ENCODE data around the gene PCDHA1. TPM values are rescaled to one million over a fixed set of nuclear protein-coding genes. Genes with fewer than 3 reads are reported as not detected.
A peak's percentile ranks its signal among the peaks of the same experiment; 100 is the strongest.

The PCDHA1 gene
- total RNA-seq, 2 donors from 2014 or later, result not detected

DNA sequence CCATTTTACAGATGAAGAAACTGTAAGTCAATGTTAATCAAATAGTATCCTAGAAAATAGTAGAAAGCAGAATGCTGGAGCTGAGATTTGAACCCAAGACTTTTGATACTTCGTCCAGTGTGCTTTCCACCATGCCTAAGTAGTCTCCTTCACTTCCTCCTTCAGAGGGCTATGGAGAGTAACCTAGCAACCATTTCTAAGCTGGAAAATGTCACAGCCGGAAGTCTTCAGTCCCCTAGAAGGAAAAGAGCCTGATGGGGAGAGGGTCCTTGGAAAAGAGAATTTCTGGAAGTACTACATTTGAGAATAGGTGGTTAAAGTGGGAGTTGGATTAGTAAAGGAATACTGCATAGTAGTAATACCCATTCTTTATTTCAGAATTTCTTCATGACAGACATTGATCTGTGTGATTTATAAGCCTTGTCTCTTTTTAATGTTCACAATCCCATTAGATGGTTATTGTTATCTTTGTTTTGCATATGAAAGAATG lies 213.0 kb downstream of the PCDHA1 start:
- no peaks in the 10 kb centered on the region for H3K9me3 Mint-ChIP-seq
- H3K27me3 Mint-ChIP-seq, result peaks cover 21% of the 10 kb centered on the region
- H3K4me3 Mint-ChIP-seq, result no peak overlapping the region
- no peak for ATAC-seq (replicated peaks)
- no peaks in the 10 kb centered on the region for H3K4me1 Mint-ChIP-seq
- H3K27ac Mint-ChIP-seq, result no peak overlapping the region
- H3K36me3 Mint-ChIP-seq (ENCODE audit: low read depth), result no peaks in the 10 kb centered on the region

DNA sequence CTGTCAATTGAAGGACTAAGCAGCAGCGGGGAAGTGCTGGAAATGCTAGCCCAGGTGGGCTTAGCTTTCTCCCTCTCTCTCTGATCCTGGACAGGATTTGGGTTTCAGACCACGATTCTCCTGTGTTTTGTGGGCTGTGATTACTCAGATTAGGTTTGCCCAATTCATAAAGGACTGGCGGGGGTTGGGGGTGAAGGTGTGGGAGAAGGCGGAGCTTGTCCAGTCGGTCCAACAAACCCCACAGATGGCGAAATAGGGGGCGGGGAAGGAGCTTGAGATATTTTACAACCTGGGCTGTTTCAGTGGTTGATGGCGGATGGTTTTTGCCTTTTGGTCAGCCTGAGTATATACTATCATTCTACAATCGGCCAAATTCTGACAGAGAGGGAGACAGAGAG lies 215.5 kb downstream of the PCDHA1 start:
- H3K27me3 Mint-ChIP-seq, result peaks cover 24% of the 10 kb centered on the region
- no peaks in the 10 kb centered on the region for H3K9me3 Mint-ChIP-seq
- H3K27ac Mint-ChIP-seq, result no peak overlapping the region
- ATAC-seq (replicated peaks), result no peak
- H3K4me1 Mint-ChIP-seq, result no peaks in the 10 kb centered on the region
- H3K4me3 Mint-ChIP-seq, result peak overlapping the region; percentile 6
- H3K36me3 Mint-ChIP-seq (ENCODE audit: low read depth), result no peaks in the 10 kb centered on the region

GRCh38 chr5:141001844-141002604 lies 216.1 kb downstream of the PCDHA1 start:
- H3K4me3 Mint-ChIP-seq, result peak overlapping the region; percentile 6
- no peaks in the 10 kb centered on the region for H3K4me1 Mint-ChIP-seq
- no peaks in the 10 kb centered on the region for H3K9me3 Mint-ChIP-seq
- ATAC-seq (replicated peaks), result no peak
- no peaks in the 10 kb centered on the region for H3K36me3 Mint-ChIP-seq (ENCODE audit: low read depth)
- H3K27ac Mint-ChIP-seq, result no peak overlapping the region
- H3K27me3 Mint-ChIP-seq, result peaks cover 26% of the 10 kb centered on the region

DNA sequence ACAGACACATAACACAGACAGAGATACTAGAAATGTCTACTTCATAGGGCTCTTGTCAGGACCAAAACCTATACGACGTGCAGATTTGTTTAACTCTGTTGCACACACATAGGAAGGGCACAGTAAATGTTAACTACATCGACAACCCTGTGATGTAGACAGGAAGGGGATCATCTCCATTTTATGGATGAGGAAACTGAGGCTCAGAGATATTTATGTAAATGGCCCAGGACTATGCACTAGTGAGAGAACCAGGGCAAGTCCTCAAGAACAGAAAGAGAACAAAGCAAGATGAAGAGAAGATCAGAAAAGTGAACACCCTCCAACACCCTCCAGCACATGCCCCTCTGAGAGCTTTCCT lies 216.6 kb downstream of the PCDHA1 start:
- no peaks in the 10 kb centered on the region for H3K36me3 Mint-ChIP-seq (ENCODE audit: low read depth)
- H3K9me3 Mint-ChIP-seq, result no peaks in the 10 kb centered on the region
- no peak for ATAC-seq (replicated peaks)

DNA sequence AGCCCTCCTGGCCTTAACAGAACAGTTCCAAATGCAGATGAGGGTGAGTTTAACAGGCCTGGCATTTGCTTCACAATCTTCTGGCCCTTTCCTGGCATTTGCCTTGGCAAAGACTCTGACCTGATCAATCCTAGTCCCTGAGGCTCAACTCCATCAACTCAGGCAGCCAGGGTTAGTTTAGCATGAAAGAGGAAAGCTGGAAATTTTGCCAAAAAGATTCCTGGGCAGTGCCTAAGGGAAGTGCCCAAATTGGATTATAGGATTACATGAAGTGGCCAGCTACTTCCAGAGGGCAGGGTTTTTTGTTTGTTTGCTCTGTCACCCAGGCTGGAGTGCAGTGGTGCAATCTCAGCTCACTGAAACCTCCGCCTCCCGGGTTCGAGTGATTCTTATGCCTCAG lies 217.1 kb downstream of the PCDHA1 start:
- H3K36me3 Mint-ChIP-seq (ENCODE audit: low read depth), result no peaks in the 10 kb centered on the region
- no peaks in the 10 kb centered on the region for H3K4me1 Mint-ChIP-seq
- H3K9me3 Mint-ChIP-seq, result no peaks in the 10 kb centered on the region
- no peak overlapping the region for H3K27ac Mint-ChIP-seq
- peaks cover 32% of the 10 kb centered on the region for H3K27me3 Mint-ChIP-seq
- ATAC-seq (replicated peaks), result no peak
- H3K4me3 Mint-ChIP-seq, result no peak overlapping the region

More for the DNA sequence above, 216.6 kb downstream of the PCDHA1 start:
- Mint-ChIP-seq H3K4me1 (no peaks in the 10 kb centered on the region), H3K27ac (no peak overlapping the region), H3K4me3 (no peak overlapping the region), H3K27me3 (peaks cover 28% of the 10 kb centered on the region)

GRCh38 chr5:141003791-141004611 lies 218.1 kb downstream of the PCDHA1 start:
- Mint-ChIP-seq H3K27me3 (peaks cover 32% of the 10 kb centered on the region), H3K27ac (no peak overlapping the region), H3K36me3 (ENCODE audit: low read depth) (no peaks in the 10 kb centered on the region), H3K4me3 (no peak overlapping the region), H3K4me1 (no peaks in the 10 kb centered on the region), H3K9me3 (no peaks in the 10 kb centered on the region)
- ATAC-seq (replicated peaks), result no peak

DNA sequence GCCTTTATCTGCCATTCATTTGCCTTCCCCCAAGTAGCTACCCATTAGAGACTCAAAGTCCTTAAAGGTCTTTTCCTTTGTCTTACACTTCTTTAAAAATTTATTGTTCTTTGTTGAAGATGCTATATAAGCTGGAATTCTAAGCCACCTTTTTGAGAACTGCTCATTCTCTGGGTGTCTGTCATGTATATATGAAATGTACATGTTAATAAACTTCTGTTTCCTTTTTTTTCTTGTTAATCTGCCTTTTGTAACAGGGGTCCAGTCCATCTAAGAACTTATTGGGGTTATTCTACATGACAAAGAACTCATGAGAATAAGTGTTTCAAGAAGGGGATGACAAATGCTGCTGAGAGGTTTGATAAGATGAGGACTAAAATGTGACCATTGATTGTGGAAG lies 221.9 kb downstream of the PCDHA1 start:
- Mint-ChIP-seq H3K4me1 (no peaks in the 10 kb centered on the region), H3K4me3 (no peak overlapping the region), H3K27me3 (peaks cover 29% of the 10 kb centered on the region), H3K27ac (no peak overlapping the region), H3K9me3 (no peaks in the 10 kb centered on the region), H3K36me3 (ENCODE audit: low read depth) (no peaks in the 10 kb centered on the region)
- ATAC-seq (replicated peaks), result no peak

- Mint-ChIP-seq H3K27me3 (peaks cover 25% of the 10 kb centered on the region), H3K27ac (no peak overlapping the region), H3K9me3 (no peaks in the 10 kb centered on the region), H3K4me3 (no peak overlapping the region), H3K4me1 (no peaks in the 10 kb centered on the region), H3K36me3 (ENCODE audit: low read depth) (no peaks in the 10 kb centered on the region)
- ATAC-seq (replicated peaks), result no peak
Observed at GRCh38 chr5:141010047-141010793, 224.3 kb downstream of the PCDHA1 start.

DNA sequence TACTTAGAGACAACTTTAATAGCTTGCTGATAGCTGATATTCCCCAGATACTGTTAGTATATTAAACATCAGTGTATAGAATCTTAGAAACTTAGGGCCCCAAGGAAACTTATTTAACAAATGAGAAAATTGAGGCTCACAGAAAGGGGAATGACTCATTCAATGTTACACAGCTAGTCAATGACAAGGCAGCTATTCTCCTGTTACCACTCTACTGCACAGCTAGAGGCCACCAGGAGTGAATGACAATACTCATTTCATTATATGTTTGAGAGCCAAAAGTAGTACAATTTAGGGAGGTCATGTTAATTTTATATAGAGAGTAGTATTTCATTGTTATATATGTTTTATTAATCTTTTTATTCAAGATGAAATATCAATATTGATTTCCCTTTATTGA lies 232.0 kb downstream of the PCDHA1 start:
- no peaks in the 10 kb centered on the region for H3K4me1 Mint-ChIP-seq
- H3K27me3 Mint-ChIP-seq, result peaks cover 4% of the 10 kb centered on the region
- no peaks in the 10 kb centered on the region for H3K9me3 Mint-ChIP-seq
- no peak for ATAC-seq (replicated peaks)
- no peaks in the 10 kb centered on the region for H3K36me3 Mint-ChIP-seq (ENCODE audit: low read depth)
- no peak overlapping the region for H3K27ac Mint-ChIP-seq
- H3K4me3 Mint-ChIP-seq, result no peak overlapping the region

GRCh38 chr5:141022384-141022783 lies 236.4 kb downstream of the PCDHA1 start:
- Mint-ChIP-seq H3K9me3 (peaks cover 4% of the 10 kb centered on the region), H3K4me3 (no peak overlapping the region), H3K27me3 (peaks cover 4% of the 10 kb centered on the region), H3K36me3 (ENCODE audit: low read depth) (no peaks in the 10 kb centered on the region), H3K27ac (no peak overlapping the region), H3K4me1 (no peaks in the 10 kb centered on the region)
- no peak for ATAC-seq (replicated peaks)

- Mint-ChIP-seq H3K4me1 (no peaks in the 10 kb centered on the region), H3K9me3 (no peaks in the 10 kb centered on the region), H3K27ac (no peak overlapping the region), H3K36me3 (ENCODE audit: low read depth) (no peaks in the 10 kb centered on the region), H3K4me3 (no peak overlapping the region), H3K27me3 (peaks cover 3% of the 10 kb centered on the region)
- no peak for ATAC-seq (replicated peaks)
Observed at GRCh38 chr5:141031006-141031405, 245.1 kb downstream of the PCDHA1 start.

DNA sequence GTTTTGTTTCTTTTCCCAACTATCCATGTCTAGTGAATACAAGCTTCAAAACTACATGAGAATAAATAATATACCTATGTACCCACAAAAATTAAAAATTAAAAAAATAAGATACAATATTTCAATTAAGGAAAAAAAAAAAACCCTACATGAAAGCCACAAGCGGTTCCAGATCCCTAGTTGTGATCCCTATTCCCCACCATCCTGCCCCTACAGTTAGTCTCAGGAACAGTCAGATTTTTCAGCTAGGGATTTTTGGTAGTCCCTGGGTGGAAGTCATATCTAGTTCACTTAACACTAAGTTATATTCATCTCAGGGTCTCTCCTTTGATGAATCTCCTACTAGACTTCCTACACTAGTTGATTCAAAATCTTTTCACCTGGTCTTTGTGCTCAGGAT lies 246.7 kb downstream of the PCDHA1 start:
- Mint-ChIP-seq H3K27ac (no peak overlapping the region), H3K9me3 (no peaks in the 10 kb centered on the region), H3K4me3 (no peak overlapping the region), H3K4me1 (no peaks in the 10 kb centered on the region), H3K36me3 (ENCODE audit: low read depth) (no peaks in the 10 kb centered on the region), H3K27me3 (peaks cover 3% of the 10 kb centered on the region)
- no peak for ATAC-seq (replicated peaks)

GRCh38 chr5:141039061-141039460 lies 253.1 kb downstream of the PCDHA1 start:
- Mint-ChIP-seq H3K36me3 (ENCODE audit: low read depth) (no peaks in the 10 kb centered on the region), H3K4me3 (no peak overlapping the region), H3K27me3 (peaks cover 6% of the 10 kb centered on the region), H3K27ac (no peak overlapping the region), H3K4me1 (no peaks in the 10 kb centered on the region), H3K9me3 (no peaks in the 10 kb centered on the region)
- ATAC-seq (replicated peaks), result no peak

GRCh38 chr5:141039517-141039916 lies 253.6 kb downstream of the PCDHA1 start:
- Mint-ChIP-seq H3K4me1 (no peaks in the 10 kb centered on the region), H3K36me3 (ENCODE audit: low read depth) (no peaks in the 10 kb centered on the region), H3K9me3 (no peaks in the 10 kb centered on the region), H3K27me3 (peaks cover 9% of the 10 kb centered on the region), H3K27ac (no peak overlapping the region), H3K4me3 (no peak overlapping the region)
- ATAC-seq (replicated peaks), result no peak
